Ovary (tissue), 3 donors: ENCODE results near the gene DNMT1.

ENCODE experiments used
- CTCF ChIP-seq, 3 donors: fragments of 450-650 bp in 2 of 3; fragments of 200-600 bp in 1 of 3; IDR thresholded peaks; one replicate each; pipeline versions ENCODE4 v1.5.1 to v1.8.0; 2016 to 2022; ENCODE audit warnings: antibody characterized with exemption in 3 of 3, mild to moderate bottlenecking in 1 of 3
- EP300 ChIP-seq: sonication (generic); formaldehyde crosslinking; IDR thresholded peaks from one replicate; pipeline ENCODE4 v1.6.1; 2017; ENCODE audit warnings: antibody characterized with exemption
- POLR2A ChIP-seq: fragments of 450-650 bp; IDR thresholded peaks from one replicate; pipeline ENCODE4 v1.6.1; 2017; ENCODE audit warnings: antibody characterized with exemption, mild to moderate bottlenecking, moderate library complexity
- donor health status: DM: no; HTN: no; CAD: no.

GRCh38 chr19:10219678-10220077 is 24.9 kb upstream of the DNMT1 start:
- TF ChIP-seq CTCF (IDR thresholded peaks at IDR 0.05), result no peak
- TF ChIP-seq EP300, result no peak
- TF ChIP-seq POLR2A, result no peak
